Fibroblast of lung (primary cell): ENCODE data around the gene OGDHL. TPM values are rescaled to one million over a fixed set of nuclear protein-coding genes. Genes with fewer than 3 reads are reported as not detected.
"Not testable (repeated sequence)": the region's sequence is repeated elsewhere in the genome, so short reads cannot be mapped to it uniquely, and the experiment has no call there.

ENCODE experiments used
- DNase-seq, 2 donors: peaks; one replicate each; pipeline versions ENCODE4 v3.0.0 to v3.0.0-alpha.2; 2010; ENCODE audit warnings: low read depth in 2 of 2
- H2AFZ ChIP-seq: 2 replicates; pipeline ENCODE4 v1.5.1; 2012; ENCODE audit warnings: low read length, control low read depth, inconsistent platforms
- H3K27ac ChIP-seq: 2 replicates; pipeline ENCODE4 v1.5.1; 2011; ENCODE audit warnings: low read length, control low read depth; ENCODE audit not compliant: insufficient read depth
- H3K27me3 ChIP-seq: 2 replicates; pipeline ENCODE4 v1.5.1; 2011; ENCODE audit warnings: mild to moderate bottlenecking, low read length; ENCODE audit not compliant: control insufficient read depth, insufficient read depth
- H3K36me3 ChIP-seq: 2 replicates; pipeline ENCODE4 v1.5.1; 2011; ENCODE audit warnings: low read length; ENCODE audit not compliant: control insufficient read depth, insufficient read depth
- H3K4me1 ChIP-seq: 2 replicates; pipeline ENCODE4 v1.5.1; 2011; ENCODE audit warnings: low read length; ENCODE audit not compliant: control insufficient read depth, insufficient read depth; ENCODE audit errors: extremely low read depth
- H3K4me2 ChIP-seq: 2 replicates; pipeline ENCODE4 v1.5.1; 2011; ENCODE audit warnings: low read length, control low read depth; ENCODE audit not compliant: insufficient read depth; ENCODE audit errors: extremely low read depth
- H3K4me3 ChIP-seq, 4 experiments: fragments of 200-600 bp in 1 of 4; sonication (generic) in 1 of 4; replicated peaks in 1 of 4; 2 replicates each; pipeline ENCODE4 v1.5.1; 2011 to 2016; ENCODE audit warnings: low read length in 4 of 4, low read depth in 3 of 4, mild to moderate bottlenecking in 3 of 4, control low read depth in 2 of 4, inconsistent platforms in 1 of 4, mixed read lengths in 1 of 4; ENCODE audit not compliant: insufficient read depth in 1 of 4; ENCODE audit errors: control extremely low read depth in 1 of 4
- H3K79me2 ChIP-seq: 2 replicates; pipeline ENCODE4 v1.5.1; 2012; ENCODE audit warnings: mild to moderate bottlenecking, low read length, inconsistent platforms; ENCODE audit not compliant: control insufficient read depth, insufficient read depth
- H3K9ac ChIP-seq: 2 replicates; pipeline ENCODE4 v1.5.1; 2011; ENCODE audit warnings: mild to moderate bottlenecking, low read length, control low read depth; ENCODE audit not compliant: insufficient read depth
- H3K9me3 ChIP-seq: 2 replicates; pipeline ENCODE4 v1.5.1; 2012; ENCODE audit warnings: low read depth, low read length; ENCODE audit not compliant: control insufficient read depth, insufficient read depth
- H4K20me1 ChIP-seq: 2 replicates; pipeline ENCODE4 v1.5.1; 2011; ENCODE audit warnings: low read length; ENCODE audit not compliant: control insufficient read depth, insufficient read depth; ENCODE audit errors: extremely low read depth
- EZH2 ChIP-seq: IDR thresholded peaks from 2 replicates; pipeline ENCODE4 v1.5.1; 2012; ENCODE audit warnings: low read length, control low read depth, mild to moderate bottlenecking; ENCODE audit errors: missing control alignments
- polyA plus RNA-seq, 2 donors: library from polyadenylated mRNA; depleted of rRNA in 1 of 2; stranded (reverse) in 1 of 2; unstranded in 1 of 2; fragments of >200 nt; gene quantifications; 2 replicates each; pipeline ENCODE4 v1.2.1, GENCODE V29; 2011 to 2012; ENCODE audit warnings: missing spikeins in 1 of 2
- total RNA-seq: library from RNA; depleted of rRNA; stranded (reverse); fragments of >200 nt; gene quantifications from 2 replicates; pipeline ENCODE4 v1.2.1, GENCODE V29; 2014
- TF ChIP-seq, protein P1 (sequence below), 2 donors: IDR thresholded peaks in 1 of 2; conservative IDR thresholded peaks in 1 of 2; 1 replicate in 1 of 2; 2 replicates in 1 of 2; pipeline ENCODE4 v1.5.1; 2011 to 2012; ENCODE audit warnings: low read length in 2 of 2, control low read depth in 1 of 2, inconsistent platforms in 1 of 2, low read depth in 1 of 2, mild to moderate bottlenecking in 1 of 2

The OGDHL gene
- total and polyA plus RNA-seq, 2 donors (not counting 1 experiment from before 2014, with no cell fraction given), result under 0.01 to 0.06 TPM

DNA sequence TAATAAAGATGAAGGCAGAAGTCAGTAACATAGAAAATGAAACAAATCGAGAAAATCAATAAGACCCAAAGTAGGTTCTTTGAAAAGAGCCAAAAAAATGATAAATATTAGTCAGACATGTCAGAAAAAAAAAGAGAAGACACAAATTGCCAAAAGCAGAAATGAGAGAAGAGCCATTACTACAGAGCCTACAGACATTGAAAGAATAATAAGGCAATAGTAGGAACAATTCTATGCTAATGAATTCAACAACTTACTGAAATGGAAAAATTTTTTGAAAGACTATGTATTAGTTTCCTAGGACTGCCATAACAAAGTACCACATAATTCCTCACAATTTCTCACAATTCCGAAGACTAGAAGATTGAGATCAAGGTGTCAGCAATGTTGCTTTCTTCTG is 35.5 kb downstream of the OGDHL start:
- Histone ChIP-seq H4K20me1 (no peaks in the 10 kb centered on the region), H3K79me2 (no peaks in the 10 kb centered on the region), H3K9ac (no peak overlapping the region), H3K27ac (no peak overlapping the region), H3K9me3 (no peaks in the 10 kb centered on the region), H3K4me1 (no peaks in the 10 kb centered on the region), H3K36me3 (no peaks in the 10 kb centered on the region), H3K4me2 (no peak overlapping the region), H3K4me3 (no peak overlapping the region), H2AFZ (no peak overlapping the region), H3K27me3 (no peaks in the 10 kb centered on the region)
- no peak for DNase-seq
- no peak for TF ChIP-seq EZH2
- TF ChIP-seq, protein P1, sequence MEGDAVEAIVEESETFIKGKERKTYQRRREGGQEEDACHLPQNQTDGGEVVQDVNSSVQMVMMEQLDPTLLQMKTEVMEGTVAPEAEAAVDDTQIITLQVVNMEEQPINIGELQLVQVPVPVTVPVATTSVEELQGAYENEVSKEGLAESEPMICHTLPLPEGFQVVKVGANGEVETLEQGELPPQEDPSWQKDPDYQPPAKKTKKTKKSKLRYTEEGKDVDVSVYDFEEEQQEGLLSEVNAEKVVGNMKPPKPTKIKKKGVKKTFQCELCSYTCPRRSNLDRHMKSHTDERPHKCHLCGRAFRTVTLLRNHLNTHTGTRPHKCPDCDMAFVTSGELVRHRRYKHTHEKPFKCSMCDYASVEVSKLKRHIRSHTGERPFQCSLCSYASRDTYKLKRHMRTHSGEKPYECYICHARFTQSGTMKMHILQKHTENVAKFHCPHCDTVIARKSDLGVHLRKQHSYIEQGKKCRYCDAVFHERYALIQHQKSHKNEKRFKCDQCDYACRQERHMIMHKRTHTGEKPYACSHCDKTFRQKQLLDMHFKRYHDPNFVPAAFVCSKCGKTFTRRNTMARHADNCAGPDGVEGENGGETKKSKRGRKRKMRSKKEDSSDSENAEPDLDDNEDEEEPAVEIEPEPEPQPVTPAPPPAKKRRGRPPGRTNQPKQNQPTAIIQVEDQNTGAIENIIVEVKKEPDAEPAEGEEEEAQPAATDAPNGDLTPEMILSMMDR (conservative IDR thresholded peaks at IDR 0.05 in 1 of 2, IDR thresholded peaks at IDR 0.05 in 1 of 2; ENCODE audit: low read depth in 1 of 2, low read length in 2 of 2), result no peak

DNA sequence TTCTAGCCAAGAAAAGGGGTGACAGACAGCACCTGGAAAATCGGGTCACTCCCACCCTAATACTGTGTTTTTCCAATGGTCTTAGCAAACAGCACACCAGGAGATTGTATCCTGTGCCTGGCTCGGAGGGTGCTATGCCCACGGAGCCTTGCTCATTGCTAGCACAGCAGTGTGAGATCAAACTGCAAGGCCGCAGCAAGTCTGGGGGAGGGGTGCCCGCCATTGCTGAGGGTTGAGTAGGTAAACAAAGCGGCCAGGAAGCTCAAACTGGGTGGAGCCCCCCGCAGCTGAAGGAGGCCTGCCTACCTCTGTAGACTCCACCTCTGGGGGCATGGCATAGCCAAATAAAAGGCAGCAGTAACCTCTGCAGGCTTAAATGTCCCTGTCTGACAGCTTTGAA is 47.0 kb downstream of the OGDHL start:
- not testable (repeated sequence) for H3K27ac ChIP-seq, H3K4me3 ChIP-seq, H3K4me1 ChIP-seq, H3K36me3 ChIP-seq, H3K9me3 ChIP-seq, H3K27me3 ChIP-seq, H3K79me2 ChIP-seq, H4K20me1 ChIP-seq, DNase-seq, H2AFZ ChIP-seq, H3K4me2 ChIP-seq, H3K9ac ChIP-seq

DNA sequence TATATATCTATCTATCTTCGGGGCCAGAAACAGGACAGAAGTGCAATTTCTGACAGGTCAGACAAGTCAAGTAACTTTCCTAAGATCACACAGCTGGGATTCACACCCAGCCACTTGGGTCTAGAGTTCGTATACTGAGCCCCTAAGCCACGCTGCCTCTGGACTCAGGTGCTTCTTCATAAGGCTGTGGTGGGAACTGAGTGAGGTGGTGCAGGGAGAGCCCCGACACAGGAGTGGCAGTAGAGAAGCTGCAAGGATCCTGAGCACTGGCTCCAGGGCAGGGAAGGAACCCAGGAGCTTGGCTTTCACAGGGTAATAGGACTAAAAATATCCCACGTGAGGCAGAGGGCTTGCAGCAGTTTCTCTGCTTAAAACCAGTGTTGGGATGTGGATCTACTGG is 48.9 kb downstream of the OGDHL start:
- H3K4me1 ChIP-seq, result no peaks in the 10 kb centered on the region
- no peak for TF ChIP-seq EZH2
- TF ChIP-seq, protein P1 (conservative IDR thresholded peaks at IDR 0.05 in 1 of 2, IDR thresholded peaks at IDR 0.05 in 1 of 2; ENCODE audit: low read depth in 1 of 2, low read length in 2 of 2), result no peak
- H3K36me3 ChIP-seq, result no peaks in the 10 kb centered on the region
- H3K9ac ChIP-seq, result no peak overlapping the region
- H3K27me3 ChIP-seq, result no peaks in the 10 kb centered on the region
- no peaks in the 10 kb centered on the region for H3K79me2 ChIP-seq
- no peak overlapping the region for H3K4me2 ChIP-seq
- H3K4me3 ChIP-seq, result no peak overlapping the region
- H3K9me3 ChIP-seq, result no peaks in the 10 kb centered on the region
- DNase-seq, result no peak
- no peak overlapping the region for H2AFZ ChIP-seq
- no peak overlapping the region for H3K27ac ChIP-seq
- H4K20me1 ChIP-seq, result no peaks in the 10 kb centered on the region
